Right ventricle myocardium inferior (tissue), 1 donor: ENCODE data around the gene SPATA12. TPM values are rescaled to one million over a fixed set of nuclear protein-coding genes. Genes with fewer than 3 reads are reported as not detected.

Experiments used
- ATAC-seq: fragments of 200-7000 bp; cut with Tn5 transposase; one replicate; pipeline ENCODE4 v1.9.1; 2020; ENCODE audit warnings: mild to moderate bottlenecking, moderate library complexity
- DNase-seq: peaks from one replicate; pipeline ENCODE4 v3.0.0; 2021; ENCODE audit errors: missing footprints
- intact Hi-C: fragments of 100-400 bp; cut with DNase I; formaldehyde crosslinking; loops from one replicate; pipeline ENCODE4 v1.11.0; 2022
- total RNA-seq: library from RNA; stranded (reverse); fragmentation: NEBNext Ultra II Directional; extraction: Animal tissue kit (Norgen Biotek cat#: 25700); gene quantifications from one replicate; pipeline ENCODE4 v1.2.1, GENCODE V29; 2021
- donor health status: DM: no; HTN: yes; CAD: no; lungs with severe emphysema.

The SPATA12 gene
- total RNA-seq, 1 donor from 2014 or later = not detected

- DNase-seq = peak; percentile 64
- intact Hi-C loops = no loop called here
- ATAC-seq = peak; percentile 62
These were observed 12.3 kb upstream of the SPATA12 start for GRCh38 chr3:57048052-57048671.

DNA sequence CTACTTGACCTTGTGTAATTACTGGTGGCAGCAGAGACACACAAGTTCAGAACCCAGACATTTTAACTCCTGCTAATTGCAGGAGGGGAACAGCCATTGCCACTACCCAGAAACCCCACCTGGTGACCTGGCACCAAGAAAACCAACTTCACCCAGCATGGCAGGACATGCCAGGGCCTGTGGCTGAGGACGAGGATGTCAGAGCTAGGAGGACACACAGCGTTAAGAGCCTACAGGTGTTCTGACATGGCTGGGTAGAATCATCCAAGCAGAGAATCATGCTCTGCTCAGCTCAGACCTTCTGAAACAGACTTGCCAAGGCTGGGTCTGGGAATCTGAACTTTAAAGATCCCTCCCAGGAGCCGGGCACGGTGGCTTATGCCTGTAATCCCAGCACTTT lies 11.7 kb upstream of the SPATA12 start:
- DNase-seq (no peak), ATAC-seq (no peak)
- intact Hi-C loops = no loop called here

GRCh38 chr3:57052662-57053061 lies 7.8 kb upstream of the SPATA12 start:
- DNase-seq = no peak
- ATAC-seq = no peak
- intact Hi-C loops = no loop called here

DNA sequence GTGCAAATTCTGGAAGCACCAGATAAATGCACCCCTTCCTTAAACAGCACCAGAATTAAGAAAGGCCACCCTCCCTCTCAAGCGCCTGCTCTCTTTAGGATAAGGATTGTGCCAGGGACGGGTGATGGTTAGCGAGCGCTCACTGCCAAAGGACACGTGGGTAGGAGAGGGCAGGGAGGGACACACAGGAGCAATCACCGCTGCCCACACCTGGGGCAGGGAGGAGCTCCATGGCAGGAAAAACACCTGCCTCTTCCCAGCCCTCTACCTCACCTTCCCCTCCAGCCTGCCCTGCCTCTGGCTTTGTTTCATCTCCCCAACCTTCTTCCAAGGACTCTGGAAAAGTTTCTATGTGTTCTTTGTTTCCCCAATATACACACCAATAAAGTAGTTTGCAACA lies 7.3 kb upstream of the SPATA12 start:
- ATAC-seq (no peak), DNase-seq (no peak)
- intact Hi-C loops = no loop called here

DNA sequence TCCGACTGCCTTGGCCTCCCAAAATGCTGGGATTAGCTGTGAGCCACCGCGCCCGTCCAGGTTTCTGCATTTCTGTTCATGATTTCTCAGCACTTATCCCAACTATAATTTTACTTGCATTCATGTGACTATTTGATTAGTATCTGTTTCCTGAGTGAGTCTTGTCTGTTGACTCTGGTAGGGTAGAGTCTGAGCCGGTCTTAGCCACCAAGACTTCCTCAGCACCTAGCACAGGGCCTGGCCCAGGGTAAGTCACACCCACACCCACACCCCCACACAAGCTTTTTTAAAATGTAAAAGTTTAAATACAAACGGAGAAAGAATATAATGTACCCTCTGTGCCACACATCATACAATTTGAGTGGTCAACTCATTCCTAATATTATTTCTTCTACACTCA lies 3.1 kb upstream of the SPATA12 start:
- DNase-seq (no peak), ATAC-seq (no peak)
- intact Hi-C loops = no loop called here

DNA sequence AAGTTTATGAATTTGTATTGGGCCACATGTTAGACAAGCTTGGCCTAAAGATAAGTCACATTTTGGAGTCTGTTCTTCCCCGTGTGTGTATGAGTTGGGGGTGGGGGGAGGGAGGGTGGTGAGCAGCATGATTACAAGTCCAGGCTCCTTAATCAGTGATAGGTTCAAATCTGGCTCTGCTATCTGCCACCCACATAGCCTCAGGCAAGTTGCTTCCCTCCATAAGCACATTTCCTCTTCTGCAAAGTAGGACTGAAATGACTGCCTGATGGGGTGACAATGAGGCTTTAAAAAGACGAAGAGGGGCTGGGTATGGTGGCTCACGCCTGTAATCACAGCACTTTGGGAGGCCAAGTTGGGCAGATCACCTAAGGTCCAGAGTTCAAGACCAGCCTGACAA lies 1.1 kb upstream of the SPATA12 start:
- no peak for DNase-seq
- intact Hi-C loops = no loop called here
- no peak for ATAC-seq

DNA sequence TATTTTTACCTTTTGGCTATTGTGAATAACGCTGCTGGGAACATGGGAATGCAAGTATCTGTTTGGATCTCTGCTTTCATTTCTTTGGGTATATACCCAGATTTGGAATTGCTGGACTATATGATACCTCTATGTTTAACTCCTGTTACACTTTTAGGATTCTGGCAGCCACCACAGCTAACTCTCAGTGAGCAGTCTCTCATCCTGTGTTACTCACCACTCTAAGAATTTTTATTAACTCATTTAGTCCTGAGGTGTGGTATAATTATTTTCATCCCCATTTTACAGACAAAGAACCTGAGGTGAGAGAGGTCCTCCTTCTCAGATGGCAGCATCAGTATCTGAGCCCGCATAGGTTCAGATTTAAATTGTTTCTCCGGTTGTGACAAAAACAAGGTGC lies 1.1 kb downstream of the SPATA12 start:
- DNase-seq = no peak
- intact Hi-C loops = no loop called here
- no peak for ATAC-seq

DNA sequence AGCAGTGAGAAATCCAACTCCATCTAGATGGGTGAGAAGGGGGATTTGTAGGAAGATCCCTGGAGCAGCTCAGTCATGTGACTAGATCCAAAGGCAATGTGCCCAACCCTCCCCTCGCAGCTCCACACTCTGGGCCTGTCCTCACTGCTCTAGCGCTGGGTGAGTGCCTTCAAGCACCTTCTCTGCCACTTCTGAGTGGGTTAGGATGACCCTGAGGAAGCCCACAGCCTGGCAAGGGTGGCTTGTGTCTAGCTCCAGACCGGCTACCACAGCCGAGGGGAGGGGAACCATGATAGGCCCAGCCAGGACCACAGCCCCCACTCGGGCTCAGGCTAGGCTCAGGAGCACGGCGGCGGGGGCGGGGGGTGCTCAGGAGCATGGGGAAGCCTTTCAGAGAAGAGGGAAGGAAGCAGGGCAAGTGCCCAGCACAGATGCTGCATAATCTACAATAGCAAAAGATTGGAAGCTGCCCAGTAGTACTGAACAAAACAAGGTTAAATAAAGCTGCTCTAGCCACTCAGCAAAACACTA lies 1.7 kb downstream of the SPATA12 start:
- ATAC-seq (peak; percentile 41), DNase-seq (no peak)
- intact Hi-C loops = no loop called here

GRCh38 chr3:57063032-57063431 lies 2.6 kb downstream of the SPATA12 start:
- DNase-seq (no peak), ATAC-seq (no peak)
- intact Hi-C loops = no loop called here

DNA sequence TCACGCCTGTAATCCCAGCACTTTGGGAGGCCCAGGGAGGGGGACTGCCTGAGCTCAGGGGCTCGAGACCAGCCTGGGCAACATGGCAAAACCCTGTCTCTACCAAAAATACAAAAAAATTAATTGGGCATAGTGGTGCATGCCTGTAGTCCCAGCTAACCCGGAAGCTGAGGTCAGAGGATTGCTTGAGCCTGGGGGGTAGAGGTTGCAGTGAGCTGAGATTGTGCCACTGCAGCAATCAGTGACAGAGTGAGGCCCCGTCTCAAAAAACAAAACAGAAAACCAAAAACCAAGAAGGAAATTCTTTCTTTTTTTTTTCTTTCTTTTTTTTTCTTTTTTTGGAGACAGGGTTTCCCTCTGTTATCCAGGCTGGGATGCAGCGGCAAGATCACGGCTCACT lies 3.5 kb downstream of the SPATA12 start:
- intact Hi-C loops = no loop called here
- DNase-seq = no peak
- ATAC-seq = no peak

DNA sequence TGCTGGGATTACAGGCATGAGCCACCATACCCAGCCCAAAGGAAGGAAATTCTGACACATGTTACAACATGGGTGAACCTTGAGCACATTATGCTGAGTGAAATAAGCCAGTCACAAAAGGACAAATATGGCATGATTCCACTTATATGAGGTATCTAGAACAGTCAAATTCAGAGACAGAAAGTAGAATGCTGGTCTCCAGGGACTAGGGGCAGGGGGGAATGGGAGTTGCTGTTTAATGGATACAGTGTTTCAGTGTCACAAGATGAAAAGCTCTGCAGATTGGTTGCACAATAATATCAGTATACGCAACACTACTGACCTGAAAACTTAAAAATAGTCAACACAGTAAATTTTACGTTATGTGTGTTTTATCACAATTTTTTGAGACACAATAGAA lies 4.1 kb downstream of the SPATA12 start:
- DNase-seq (no peak), ATAC-seq (no peak)
- intact Hi-C loops = no loop called here

- DNase-seq = no peak
- ATAC-seq = no peak
- intact Hi-C loops = no loop called here
These were observed 5.1 kb downstream of the SPATA12 start for GRCh38 chr3:57065588-57065987.

DNA sequence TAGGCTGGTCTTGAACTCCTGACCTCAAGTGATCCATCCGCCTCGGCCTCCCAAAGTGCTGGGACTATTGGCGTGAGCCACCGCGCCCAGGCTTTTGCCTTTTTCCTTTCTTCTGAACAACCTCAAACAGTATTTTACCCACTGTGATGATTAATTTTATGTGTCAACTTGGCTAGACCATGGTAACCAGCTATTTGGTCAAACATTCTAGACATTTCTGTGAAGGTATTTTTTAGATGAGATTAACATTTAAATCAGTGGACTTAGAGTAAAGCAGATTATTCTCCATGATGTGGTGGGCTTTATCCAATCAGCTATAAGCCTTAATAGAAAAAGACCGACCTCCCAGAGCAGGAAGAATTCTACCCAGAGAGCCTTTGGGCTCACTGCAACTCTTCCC lies 6.0 kb downstream of the SPATA12 start:
- ATAC-seq (no peak), DNase-seq (no peak)
- intact Hi-C loops = no loop called here

- ATAC-seq (peak; percentile 93), DNase-seq (peak; percentile 68)
- intact Hi-C loops = no loop called here
These were observed 8.1 kb downstream of the SPATA12 start for GRCh38 chr3:57068437-57069089.

DNA sequence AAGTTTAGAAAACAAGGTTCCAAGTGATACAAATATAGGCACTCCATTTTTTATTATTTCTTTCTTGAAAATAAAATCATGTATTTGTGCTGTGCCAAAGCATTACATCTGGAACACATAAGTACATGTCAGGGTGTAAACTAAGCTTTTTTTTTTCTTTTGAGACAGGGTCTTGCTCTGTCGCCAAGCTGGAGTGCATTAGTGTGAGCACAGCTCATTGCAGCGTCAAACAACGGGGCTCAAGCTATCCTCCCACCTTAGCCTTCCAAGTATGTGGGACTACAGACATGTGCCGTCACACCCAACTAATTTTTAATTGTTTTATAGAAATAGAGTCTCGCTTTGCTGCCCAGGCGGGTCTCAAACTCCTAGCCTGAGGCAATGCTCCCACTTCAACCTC lies 9.0 kb downstream of the SPATA12 start:
- intact Hi-C loops = no loop called here
- no peak for DNase-seq
- ATAC-seq = no peak

DNA sequence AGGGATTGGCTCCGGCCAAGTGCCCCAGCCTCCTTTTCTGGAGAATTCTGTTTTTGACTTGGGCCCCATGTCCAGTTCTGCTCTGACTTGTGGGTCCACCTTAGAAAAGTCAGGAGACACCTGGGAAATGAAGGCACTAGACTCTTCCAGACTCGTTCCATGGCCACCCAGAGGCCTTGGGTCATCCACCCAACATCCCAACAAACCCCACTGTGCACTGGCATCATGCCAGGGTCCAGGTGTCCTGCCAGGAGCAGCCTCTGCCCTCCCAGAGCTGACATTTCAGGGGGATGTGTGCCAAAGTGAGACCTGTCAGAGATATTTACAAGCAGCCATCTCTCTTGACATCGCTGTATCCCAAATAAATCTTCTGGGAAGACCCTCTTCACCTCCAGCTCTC lies 13.2 kb downstream of the SPATA12 start:
- intact Hi-C loops = no loop called here
- DNase-seq (no peak), ATAC-seq (no peak)

- no peak for ATAC-seq
- intact Hi-C loops = no loop called here
These were observed 13.7 kb downstream of the SPATA12 start for GRCh38 chr3:57074135-57074534.

DNA sequence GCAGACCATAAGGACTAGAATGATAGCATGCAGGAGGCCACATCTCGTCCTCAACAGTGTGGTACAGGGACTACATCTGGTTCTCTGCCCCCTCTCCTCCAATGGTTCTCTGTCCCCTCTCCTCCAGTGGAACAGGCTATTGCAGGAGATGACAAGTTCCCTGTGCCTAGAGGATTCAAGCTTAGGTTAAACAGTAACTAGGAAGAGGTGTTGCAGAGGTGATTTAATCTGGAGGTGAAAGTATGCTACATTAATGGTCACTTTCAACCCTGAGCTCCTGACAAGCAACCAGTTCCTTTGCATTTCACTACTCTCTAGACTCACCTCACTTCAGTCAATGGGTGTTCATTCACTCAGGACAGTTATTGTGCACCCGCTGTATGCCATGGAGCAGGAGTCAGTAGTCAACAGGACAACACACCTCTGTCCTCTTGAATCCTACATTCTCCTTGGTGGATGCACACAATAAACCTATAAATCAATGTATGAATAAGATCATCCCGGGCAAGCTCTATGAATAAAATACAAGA lies 16.0 kb downstream of the SPATA12 start:
- no peak for DNase-seq
- intact Hi-C loops = no loop called here
- no peak for ATAC-seq

More at GRCh38 chr3:57074135-57074534, 13.7 kb downstream of the SPATA12 start:
- DNase-seq = no peak

DNA sequence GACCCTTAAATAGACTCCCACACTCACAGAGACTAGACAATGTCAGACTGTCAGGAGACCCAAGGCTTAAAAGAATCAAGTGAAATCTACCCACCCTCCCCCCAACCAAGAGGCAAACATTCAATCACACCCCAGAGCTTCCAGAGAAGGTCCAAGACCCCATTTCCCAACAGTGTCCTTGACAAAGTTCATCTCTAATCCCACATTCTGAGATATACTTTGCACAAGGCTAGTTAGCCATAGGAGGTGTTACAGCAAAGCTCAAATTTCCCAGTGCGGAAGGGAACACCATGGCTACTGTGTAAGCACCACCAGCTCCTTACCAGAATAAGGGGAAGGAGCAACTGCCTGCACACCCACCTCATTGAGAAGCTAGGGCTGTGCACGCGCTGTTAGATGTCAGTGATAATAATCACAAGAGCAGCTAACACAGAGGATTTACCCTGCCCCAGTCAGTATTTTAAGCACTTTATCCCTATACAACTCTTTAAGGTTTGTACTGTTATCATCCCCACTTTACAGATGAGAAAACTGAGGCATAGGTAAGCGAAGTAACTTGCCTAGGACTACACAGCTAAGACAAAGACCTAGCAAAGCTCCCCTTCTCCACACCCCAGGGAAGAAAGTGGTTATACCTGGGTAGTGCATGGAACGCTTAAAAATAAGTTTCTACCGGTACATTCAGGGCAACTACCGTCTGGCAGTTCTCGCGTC lies 17.3 kb downstream of the SPATA12 start:
- intact Hi-C loops = loop anchor here (2.0 kb wide), 1 partner anchor 83 kb away; no protein-coding TSS in a partner anchor
- ATAC-seq (no peak), DNase-seq (no peak)

DNA sequence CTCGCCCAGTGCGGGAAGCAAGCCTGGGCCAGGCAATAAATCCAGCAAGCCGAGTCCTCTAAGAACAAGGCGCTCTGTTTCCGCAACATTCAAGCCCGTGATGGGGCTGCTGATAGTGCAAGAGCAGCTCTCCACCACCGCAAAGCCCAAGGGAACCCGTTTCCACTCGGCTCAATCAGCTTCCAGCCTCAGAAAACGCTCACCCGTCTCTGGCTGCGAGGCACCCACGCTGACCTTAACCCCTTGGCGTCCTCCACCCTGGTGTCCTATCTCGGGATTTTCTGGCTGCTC lies 17.8 kb downstream of the SPATA12 start:
- intact Hi-C loops = loop anchor here (2.0 kb wide), 1 partner anchor 83 kb away; no protein-coding TSS in a partner anchor
- DNase-seq = peak; percentile 69
- ATAC-seq = no peak
